Measurements from ENCODE around the gene ATP10B.

ATP10B gene

GRCh38 chr5:160635046-160635445 is 217.0 kb downstream of the ATP10B start:
- DNase-seq (ENCODE audit: extremely low read depth, low read depth) = no peak
- no peak for TF ChIP-seq CTCF (IDR thresholded peaks at IDR 0.05; ENCODE audit: low read depth, low read length, missing control alignments)

GRCh38 chr5:160629003-160629402 is 223.0 kb downstream of the ATP10B start:
- TF ChIP-seq CTCF (IDR thresholded peaks at IDR 0.05; ENCODE audit: low read depth, low read length, missing control alignments) = no peak
- H3K4me3 ChIP-seq (replicated peaks; ENCODE audit: low read depth, low read length) = no peak overlapping the region
- DNase-seq (ENCODE audit: extremely low read depth, low read depth) = no peak

More at GRCh38 chr5:160635046-160635445, 217.0 kb downstream of the ATP10B start:
- no peak overlapping the region for H3K4me3 ChIP-seq (replicated peaks; ENCODE audit: low read depth, low read length)

GRCh38 chr5:160628619-160628968 is 223.4 kb downstream of the ATP10B start:
- no peak for DNase-seq (ENCODE audit: extremely low read depth, low read depth)
- TF ChIP-seq CTCF (IDR thresholded peaks at IDR 0.05; ENCODE audit: low read depth, low read length, missing control alignments) = no peak

GRCh38 chr5:160627921-160628618 is 223.9 kb downstream of the ATP10B start:
- no peak overlapping the region for H3K4me3 ChIP-seq (replicated peaks; ENCODE audit: low read depth, low read length)
- TF ChIP-seq CTCF (IDR thresholded peaks at IDR 0.05; ENCODE audit: low read depth, low read length, missing control alignments) = no peak
- DNase-seq (ENCODE audit: extremely low read depth, low read depth) = no peak

More at GRCh38 chr5:160628619-160628968, 223.4 kb downstream of the ATP10B start:
- H3K4me3 ChIP-seq (replicated peaks; ENCODE audit: low read depth, low read length) = no peak overlapping the region

- no peak for TF ChIP-seq CTCF (IDR thresholded peaks at IDR 0.05; ENCODE audit: low read depth, low read length, missing control alignments)
- H3K4me3 ChIP-seq (replicated peaks; ENCODE audit: low read depth, low read length) = no peak overlapping the region
- no peak for DNase-seq (ENCODE audit: extremely low read depth, low read depth)
Measured at GRCh38 chr5:160626322-160626721, 225.7 kb downstream of the ATP10B start.

- no peak for DNase-seq (ENCODE audit: extremely low read depth, low read depth)
- no peak overlapping the region for H3K4me3 ChIP-seq (replicated peaks; ENCODE audit: low read depth, low read length)
- TF ChIP-seq CTCF (IDR thresholded peaks at IDR 0.05; ENCODE audit: low read depth, low read length, missing control alignments) = no peak
Measured at GRCh38 chr5:160621526-160621925, 230.5 kb downstream of the ATP10B start.

GRCh38 chr5:160620401-160620800 is 231.6 kb downstream of the ATP10B start:
- H3K4me3 ChIP-seq (replicated peaks; ENCODE audit: low read depth, low read length) = no peak overlapping the region
- DNase-seq (ENCODE audit: extremely low read depth, low read depth) = no peak
- no peak for TF ChIP-seq CTCF (IDR thresholded peaks at IDR 0.05; ENCODE audit: low read depth, low read length, missing control alignments)
